Measurements from ENCODE around the gene GP1BB.
A peak's percentile ranks its signal among the peaks of the same experiment; 100 is the strongest.

GP1BB gene

DNA sequence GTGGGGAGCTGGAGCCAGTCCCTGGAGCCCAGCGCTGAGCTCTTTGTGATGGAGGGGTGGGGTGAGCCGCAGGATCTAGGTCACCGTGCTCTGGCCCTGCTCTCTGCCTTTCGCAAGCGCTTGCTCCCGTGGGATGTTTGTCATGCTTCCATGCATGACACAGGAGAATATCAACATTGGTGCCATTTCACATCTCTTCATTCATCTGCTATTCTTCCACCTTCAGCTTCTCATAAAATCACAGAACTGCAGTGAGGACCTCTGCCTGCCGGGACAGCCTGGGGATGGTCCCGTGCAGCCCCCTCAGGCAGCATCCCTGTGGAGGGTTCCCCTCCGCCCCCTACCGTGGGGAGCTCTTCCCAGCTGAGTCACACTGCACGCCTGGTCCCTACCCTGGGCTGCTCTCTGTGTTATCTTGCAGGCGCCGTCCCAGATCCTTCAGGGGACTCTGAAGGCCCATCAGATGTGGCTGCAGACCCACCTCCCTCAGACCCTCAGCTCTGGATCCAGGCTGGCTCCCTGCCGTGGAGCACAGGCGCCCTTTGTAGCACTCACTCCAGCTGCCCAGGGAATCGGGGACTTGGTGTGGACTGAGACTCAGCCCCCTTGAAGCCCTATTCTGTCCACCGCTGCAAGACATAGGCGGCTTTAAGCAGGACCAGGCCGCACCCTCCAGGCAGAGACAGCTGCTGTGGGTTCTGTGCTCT, 14.1 kb upstream of the GP1BB start:
- no peak for DNase-seq (ENCODE audit: low read depth, low spot score)
- TF ChIP-seq, protein P1, sequence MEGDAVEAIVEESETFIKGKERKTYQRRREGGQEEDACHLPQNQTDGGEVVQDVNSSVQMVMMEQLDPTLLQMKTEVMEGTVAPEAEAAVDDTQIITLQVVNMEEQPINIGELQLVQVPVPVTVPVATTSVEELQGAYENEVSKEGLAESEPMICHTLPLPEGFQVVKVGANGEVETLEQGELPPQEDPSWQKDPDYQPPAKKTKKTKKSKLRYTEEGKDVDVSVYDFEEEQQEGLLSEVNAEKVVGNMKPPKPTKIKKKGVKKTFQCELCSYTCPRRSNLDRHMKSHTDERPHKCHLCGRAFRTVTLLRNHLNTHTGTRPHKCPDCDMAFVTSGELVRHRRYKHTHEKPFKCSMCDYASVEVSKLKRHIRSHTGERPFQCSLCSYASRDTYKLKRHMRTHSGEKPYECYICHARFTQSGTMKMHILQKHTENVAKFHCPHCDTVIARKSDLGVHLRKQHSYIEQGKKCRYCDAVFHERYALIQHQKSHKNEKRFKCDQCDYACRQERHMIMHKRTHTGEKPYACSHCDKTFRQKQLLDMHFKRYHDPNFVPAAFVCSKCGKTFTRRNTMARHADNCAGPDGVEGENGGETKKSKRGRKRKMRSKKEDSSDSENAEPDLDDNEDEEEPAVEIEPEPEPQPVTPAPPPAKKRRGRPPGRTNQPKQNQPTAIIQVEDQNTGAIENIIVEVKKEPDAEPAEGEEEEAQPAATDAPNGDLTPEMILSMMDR (IDR thresholded peaks at IDR 0.05; ENCODE audit: low read depth, low read length): no peak
- in situ Hi-C loops (cut with HindIII; ENCODE audit: low sequenced_read_pairs): no loop called here
- no peak overlapping the region for H3K4me3 ChIP-seq (ENCODE audit: low read depth, low read length)

- no peak for DNase-seq (ENCODE audit: low read depth, low spot score)
- H3K4me3 ChIP-seq (ENCODE audit: low read depth, low read length): no peak overlapping the region
- TF ChIP-seq, protein P1 (IDR thresholded peaks at IDR 0.05; ENCODE audit: low read depth, low read length): no peak
- in situ Hi-C loops (cut with HindIII; ENCODE audit: low sequenced_read_pairs): no loop called here
These were observed 13.1 kb upstream of the GP1BB start for GRCh38 chr22:19710020-19710768.

GRCh38 chr22:19710769-19711106, 12.6 kb upstream of the GP1BB start:
- TF ChIP-seq, protein P1 (IDR thresholded peaks at IDR 0.05; ENCODE audit: low read depth, low read length): no peak
- no peak for DNase-seq (ENCODE audit: low read depth, low spot score)
- no peak overlapping the region for H3K4me3 ChIP-seq (ENCODE audit: low read depth, low read length)
- in situ Hi-C loops (cut with HindIII; ENCODE audit: low sequenced_read_pairs): no loop called here

GRCh38 chr22:19713245-19713644, 10.1 kb upstream of the GP1BB start:
- no peak for DNase-seq (ENCODE audit: low read depth, low spot score)
- TF ChIP-seq, protein P1 (IDR thresholded peaks at IDR 0.05; ENCODE audit: low read depth, low read length): no peak
- H3K4me3 ChIP-seq (ENCODE audit: low read depth, low read length): no peak overlapping the region
- in situ Hi-C loops (cut with HindIII; ENCODE audit: low sequenced_read_pairs): no loop called here

DNA sequence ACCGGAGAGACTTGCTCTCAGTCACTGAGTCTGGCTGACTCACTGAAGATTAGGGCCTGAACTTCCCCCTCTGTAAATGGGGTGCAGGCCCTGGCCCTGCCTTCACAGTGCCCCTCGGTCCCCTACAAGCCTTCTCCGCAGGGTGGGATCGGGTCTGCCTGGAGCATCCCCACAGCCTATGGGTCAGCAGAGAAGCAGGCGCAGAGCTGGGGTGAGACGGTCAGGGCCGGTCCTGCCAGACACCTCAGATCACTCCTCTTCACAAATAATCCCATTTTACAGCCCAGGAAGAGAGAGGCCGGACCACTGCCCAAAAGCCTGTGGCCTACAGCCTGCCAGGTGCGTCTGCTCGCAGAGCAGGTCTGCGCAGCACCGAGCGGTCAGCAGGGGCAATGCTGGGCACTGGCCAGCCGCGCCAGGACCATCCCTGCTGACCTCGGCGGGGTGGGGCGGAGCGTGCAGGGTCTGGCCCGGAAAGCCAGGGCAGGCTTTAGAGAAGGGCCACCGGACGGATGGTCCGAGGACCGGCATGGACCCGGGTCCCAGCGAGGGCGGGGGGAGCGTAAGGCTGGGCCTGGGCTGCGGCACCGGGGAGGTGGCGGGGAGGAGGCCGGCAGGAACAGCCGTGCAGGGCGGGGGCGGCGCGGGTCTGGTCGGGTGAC, 9.6 kb upstream of the GP1BB start:
- TF ChIP-seq, protein P1 (IDR thresholded peaks at IDR 0.05; ENCODE audit: low read depth, low read length): no peak
- in situ Hi-C loops (cut with HindIII; ENCODE audit: low sequenced_read_pairs): no loop called here
- no peak for DNase-seq (ENCODE audit: low read depth, low spot score)
- H3K4me3 ChIP-seq (ENCODE audit: low read depth, low read length): peak overlapping the region; percentile 30

GRCh38 chr22:19714312-19715187, 8.8 kb upstream of the GP1BB start, which contains the start of gene SEPTIN5:
SEPTIN5 (plus strand) TSS chr22:19714503; CDS start chr22:19714589, 86 bp downstream.
- TF ChIP-seq, protein P1 (IDR thresholded peaks at IDR 0.05; ENCODE audit: low read depth, low read length): no peak
- in situ Hi-C loops (cut with HindIII; ENCODE audit: low sequenced_read_pairs): no loop called here
- no peak for DNase-seq (ENCODE audit: low read depth, low spot score)
- peak within 1 kb of the TSS; percentile 46 for H3K4me3 ChIP-seq (ENCODE audit: low read depth, low read length)

Data from astrocyte of the spinal cord (primary cell).